Gastroesophageal sphincter (tissue), 4 donors: ENCODE measurements around the gene GALNT17. TPM values are rescaled to one million over a fixed set of nuclear protein-coding genes. Genes with fewer than 3 reads are reported as not detected.

Experiments used
- ATAC-seq: fragments of 150-250 bp; one replicate; pipeline ENCODE4 v1.9.1; 2016; ENCODE audit warnings: mild to moderate bottlenecking, moderate library complexity
- H3K27ac ChIP-seq, 4 donors: fragments of 200-600 bp; sonication (generic) in 3 of 4; 1 replicate in 3 of 4; 2 replicates in 1 of 4; pipeline ENCODE4 v1.5.1; 2016 to 2019
- H3K27me3 ChIP-seq: fragments of 200-600 bp; sonication (generic); one replicate; pipeline ENCODE4 v1.5.1; 2019
- H3K36me3 ChIP-seq, 2 donors: fragments of 200-600 bp; sonication (generic); one replicate each; pipeline ENCODE4 v1.5.1; 2019; ENCODE audit warnings: control low read depth in 1 of 2
- H3K4me1 ChIP-seq, 3 donors: fragments of 200-600 bp; sonication (generic); 1 replicate in 2 of 3; 2 replicates in 1 of 3; pipeline ENCODE4 v1.5.1; 2016 to 2019; ENCODE audit warnings: control low read depth in 2 of 3
- H3K4me3 ChIP-seq, 2 donors: fragments of 200-600 bp; sonication (generic); one replicate each; pipeline ENCODE4 v1.5.1; 2019; ENCODE audit warnings: mild to moderate bottlenecking in 1 of 2, moderate library complexity in 1 of 2
- H3K9me3 ChIP-seq, 3 donors: fragments of 200-600 bp; sonication (generic); one replicate each; pipeline ENCODE4 v1.5.1; 2017 to 2019; ENCODE audit warnings: control low read depth in 2 of 3
- CTCF ChIP-seq, 4 experiments: fragments of 200-600 bp in 2 of 4; fragments of 450-650 bp in 2 of 4; sonication (generic) in 1 of 4; IDR thresholded peaks; one replicate each; pipeline ENCODE4 v1.5.1; 2017 to 2019; ENCODE audit warnings: antibody characterized with exemption in 4 of 4, mild to moderate bottlenecking in 2 of 4, moderate library complexity in 2 of 4
- EP300 ChIP-seq: sonication (generic); formaldehyde crosslinking; IDR thresholded peaks from one replicate; pipeline ENCODE4 v1.6.1; 2017; ENCODE audit warnings: antibody characterized with exemption, mild to moderate bottlenecking
- POLR2A ChIP-seq, 2 donors: fragments of 450-650 bp; IDR thresholded peaks; one replicate each; pipeline ENCODE4 v1.6.1; 2017; ENCODE audit warnings: antibody characterized with exemption in 2 of 2, mild to moderate bottlenecking in 2 of 2, moderate library complexity in 1 of 2
- POLR2AphosphoS5 ChIP-seq: sonication (generic); formaldehyde crosslinking; IDR thresholded peaks from one replicate; pipeline ENCODE4 v1.6.1; 2017; ENCODE audit warnings: antibody characterized with exemption
- WGBS, 2 donors: methylation state at CpG; one replicate each; pipeline ENCODE4 v1.1.5; 2018; ENCODE audit warnings: low coverage in 1 of 2; 5-methylcytosine and 5-hydroxymethylcytosine counted together
- total RNA-seq, 4 donors: library from RNA; depleted of rRNA; stranded (reverse); fragments of >200 nt; gene quantifications; one replicate each; pipeline ENCODE4 v1.1.0, GENCODE V29; 2016

GALNT17 gene
- total RNA-seq, 4 donors from 2014 or later = 16.7 to 93.2 (median 34.8) TPM

DNA sequence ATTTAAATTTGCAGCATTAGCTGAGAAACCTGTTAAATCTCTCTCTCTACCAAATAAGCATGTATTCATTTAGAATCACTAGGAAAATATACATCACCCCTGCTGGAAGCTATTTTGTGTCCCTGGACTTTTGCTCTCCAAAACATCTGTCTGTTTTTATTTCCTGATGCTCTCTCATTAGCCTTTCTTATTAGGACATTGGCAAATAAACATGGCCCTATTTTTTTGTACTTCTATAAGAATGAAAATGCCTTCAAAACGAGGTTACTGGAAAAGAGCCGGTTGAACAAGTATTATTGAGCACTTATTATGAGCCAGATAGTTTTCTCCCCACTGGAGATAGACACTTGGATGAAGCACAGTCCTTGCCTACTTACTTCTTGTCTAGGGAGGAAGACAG lies 206.9 kb downstream of the GALNT17 start:
- peaks cover 0 to 11% (median 0%) of the 10 kb centered on the region in 3 donors for H3K4me1 ChIP-seq
- H3K9me3 ChIP-seq = peaks cover 0 to 8% (median 0%) of the 10 kb centered on the region in 3 donors
- no peak for TF ChIP-seq POLR2A (IDR thresholded peaks at IDR 0.05)
- TF ChIP-seq CTCF (IDR thresholded peaks at IDR 0.05) = no peak
- TF ChIP-seq EP300 = no peak
- TF ChIP-seq POLR2AphosphoS5 = no peak
- ATAC-seq = no peak
- H3K27ac ChIP-seq = no peak overlapping the region
- H3K27me3 ChIP-seq = no peaks in the 10 kb centered on the region
- no peak overlapping the region for H3K4me3 ChIP-seq
- H3K36me3 ChIP-seq = no peaks in the 10 kb centered on the region
- 66% methylated on average over 2 of the region's 2 CpGs for WGBS, 2 donors

DNA sequence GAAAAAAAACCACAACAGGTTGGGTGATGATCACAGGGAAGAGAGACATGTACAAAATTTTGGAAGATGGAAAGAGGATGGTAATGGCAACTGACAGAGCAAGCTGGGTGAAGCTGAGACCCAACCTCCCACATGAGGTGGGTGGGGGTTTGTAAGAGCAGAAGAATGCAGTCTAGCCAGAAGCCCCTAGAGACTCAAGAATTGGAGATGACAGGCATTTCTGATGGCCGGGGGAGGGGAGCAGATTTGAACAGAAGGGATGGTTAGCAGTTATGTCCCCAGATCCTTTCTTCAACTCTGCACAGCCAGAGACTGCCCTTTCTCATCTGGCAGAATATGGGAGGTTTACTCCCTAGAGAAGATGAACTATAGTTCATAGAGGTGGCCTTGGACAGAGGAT lies 208.0 kb downstream of the GALNT17 start:
- Histone ChIP-seq H3K4me1 (peaks cover 0 to 2% (median 0%) of the 10 kb centered on the region in 3 donors), H3K9me3 (peaks cover 0 to 16% (median 0%) of the 10 kb centered on the region in 3 donors), H3K36me3 (no peaks in the 10 kb centered on the region), H3K4me3 (no peak overlapping the region), H3K27ac (no peak overlapping the region), H3K27me3 (no peaks in the 10 kb centered on the region)
- no peak for TF ChIP-seq POLR2AphosphoS5
- no peak for TF ChIP-seq EP300
- no peak for TF ChIP-seq POLR2A (IDR thresholded peaks at IDR 0.05)
- no peak for TF ChIP-seq CTCF (IDR thresholded peaks at IDR 0.05)
- ATAC-seq = no peak
- WGBS, 2 donors = 92% methylated on average over 1 of the region's 1 CpG; no CpG with 5 or more reads in 1 of the 2 donors

DNA sequence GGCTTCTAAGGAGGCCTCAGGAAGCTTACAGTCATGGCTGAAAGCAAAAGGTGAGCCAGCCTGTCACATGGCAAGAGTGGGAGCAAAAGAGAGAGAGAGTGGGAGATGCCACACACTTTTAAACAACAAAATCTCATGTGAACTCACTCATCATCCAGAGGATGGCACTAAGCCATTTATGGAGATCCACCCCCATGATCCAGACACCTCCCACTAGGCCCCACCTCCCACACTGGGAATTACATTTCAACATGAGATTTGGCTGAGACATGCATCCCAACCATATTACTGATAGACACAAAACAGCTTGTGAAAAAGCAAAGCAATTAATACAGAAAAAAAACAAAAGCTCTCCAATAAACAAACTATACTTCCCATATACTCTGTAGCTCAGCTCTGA lies 210.3 kb downstream of the GALNT17 start:
- TF ChIP-seq EP300 = no peak
- no peak for TF ChIP-seq POLR2AphosphoS5
- no peak for TF ChIP-seq CTCF (IDR thresholded peaks at IDR 0.05)
- no peak for TF ChIP-seq POLR2A (IDR thresholded peaks at IDR 0.05)
- no peaks in the 10 kb centered on the region for H3K27me3 ChIP-seq
- peaks cover 0 to 16% (median 0%) of the 10 kb centered on the region in 3 donors for H3K9me3 ChIP-seq
- ATAC-seq = no peak
- no peak overlapping the region for H3K4me3 ChIP-seq
- H3K36me3 ChIP-seq = no peaks in the 10 kb centered on the region
- H3K27ac ChIP-seq = no peak overlapping the region
- H3K4me1 ChIP-seq = no peaks in the 10 kb centered on the region

- H3K36me3 ChIP-seq = no peaks in the 10 kb centered on the region
- no peak overlapping the region for H3K27ac ChIP-seq
- no peak for ATAC-seq
- H3K4me3 ChIP-seq = no peak overlapping the region
- peaks cover 0 to 16% (median 0%) of the 10 kb centered on the region in 3 donors for H3K9me3 ChIP-seq
- no peaks in the 10 kb centered on the region for H3K27me3 ChIP-seq
- TF ChIP-seq CTCF (IDR thresholded peaks at IDR 0.05) = no peak
- peaks cover 0 to under 1% (median 0%) of the 10 kb centered on the region in 3 donors for H3K4me1 ChIP-seq
These were observed 211.1 kb downstream of the GALNT17 start for GRCh38 chr7:71343039-71343438.

- H3K9me3 ChIP-seq = peaks cover 0 to 16% (median 0%) of the 10 kb centered on the region in 3 donors
- no peak for TF ChIP-seq POLR2A (IDR thresholded peaks at IDR 0.05)
- no peak for TF ChIP-seq EP300
- no peak for TF ChIP-seq CTCF (IDR thresholded peaks at IDR 0.05)
- no peak for TF ChIP-seq POLR2AphosphoS5
- H3K4me3 ChIP-seq = no peak overlapping the region
- H3K27ac ChIP-seq = no peak overlapping the region
- no peaks in the 10 kb centered on the region for H3K36me3 ChIP-seq
- no peak for ATAC-seq
- peaks cover 0 to 9% (median 0%) of the 10 kb centered on the region in 3 donors for H3K4me1 ChIP-seq
- H3K27me3 ChIP-seq = no peaks in the 10 kb centered on the region
- 14% methylated on average over 1 of the region's 1 CpG; no CpG with 5 or more reads in 1 of the 2 donors for WGBS, 2 donors
These were observed 211.9 kb downstream of the GALNT17 start for GRCh38 chr7:71343892-71344291.
